HG03378 (cell line): ENCODE measurements around the gene C19orf67.
"Not testable (repeated sequence)": the region's sequence is repeated elsewhere in the genome, so short reads cannot be mapped to it uniquely, and the experiment has no call there.

ENCODE experiments used
- ATAC-seq: cut with Tn5 transposase; IDR thresholded peaks from one replicate; pipeline ENCODE4 v1.9.1; 2021; ENCODE audit warnings: mild to moderate bottlenecking, moderate library complexity; ENCODE audit not compliant: unreplicated experiment

C19orf67 gene

GRCh38 chr19:14058182-14059092 lies 27.1 kb downstream of the C19orf67 start:
- ATAC-seq, result no peak

- ATAC-seq, result no peak
These were observed 28.7 kb downstream of the C19orf67 start for GRCh38 chr19:14056741-14057356.

- ATAC-seq, result no peak
These were observed 29.4 kb downstream of the C19orf67 start for GRCh38 chr19:14056069-14056666.

- no peak for ATAC-seq
These were observed 30.2 kb downstream of the C19orf67 start for GRCh38 chr19:14055396-14055795.

GRCh38 chr19:14054721-14055120 lies 30.9 kb downstream of the C19orf67 start:
- ATAC-seq, result no peak

GRCh38 chr19:14054099-14054498 lies 31.5 kb downstream of the C19orf67 start:
- ATAC-seq, result no peak

- ATAC-seq, result no peak
These were observed 32.1 kb downstream of the C19orf67 start for GRCh38 chr19:14053500-14053899.

GRCh38 chr19:14053032-14053431 lies 32.6 kb downstream of the C19orf67 start:
- ATAC-seq, result no peak

- ATAC-seq, result no peak
These were observed 33.1 kb downstream of the C19orf67 start for GRCh38 chr19:14052470-14052869.

GRCh38 chr19:14051980-14052379 lies 33.6 kb downstream of the C19orf67 start:
- no peak for ATAC-seq

GRCh38 chr19:14050961-14051360 lies 34.6 kb downstream of the C19orf67 start:
- not testable (repeated sequence) for ATAC-seq

GRCh38 chr19:14050512-14050911 lies 35.1 kb downstream of the C19orf67 start:
- ATAC-seq, result no peak

- no peak for ATAC-seq
These were observed 37.0 kb downstream of the C19orf67 start for GRCh38 chr19:14048443-14049153.

- ATAC-seq, result not testable (repeated sequence)
These were observed 37.7 kb downstream of the C19orf67 start for GRCh38 chr19:14047866-14048265.

GRCh38 chr19:14042659-14043608 lies 42.6 kb downstream of the C19orf67 start:
- ATAC-seq, result not testable (repeated sequence)

GRCh38 chr19:14039181-14039580 lies 46.4 kb downstream of the C19orf67 start:
- no peak for ATAC-seq

- no peak for ATAC-seq
These were observed 49.9 kb downstream of the C19orf67 start for GRCh38 chr19:14035706-14036105.

- not testable (repeated sequence) for ATAC-seq
These were observed 50.4 kb downstream of the C19orf67 start for GRCh38 chr19:14035159-14035558.

GRCh38 chr19:14033946-14034345 lies 51.6 kb downstream of the C19orf67 start:
- no peak for ATAC-seq
